Measurements from ENCODE around the gene IL1RAPL1. TPM values are rescaled to one million over a fixed set of nuclear protein-coding genes. Genes with fewer than 3 reads are reported as not detected.

IL1RAPL1 gene
- total RNA-seq, 2 experiments from 2014 or later = not detected

- Histone ChIP-seq H3K36me3 (ENCODE audit: insufficient read depth, low read length) (no peaks in the 10 kb centered on the region), H3K27ac (ENCODE audit: low read depth in 1 of 2, low read length in 2 of 2) (no peak overlapping the region), H3K9me3 (ENCODE audit: control insufficient read depth in 1 of 2, insufficient read depth in 1 of 2, low read length in 2 of 2) (no peaks in the 10 kb centered on the region), H3K27me3 (ENCODE audit: control insufficient read depth in 1 of 2, insufficient read depth in 2 of 2, low read length in 2 of 2) (no peaks in the 10 kb centered on the region), H3K4me3 (ENCODE audit: low read length) (no peak overlapping the region), H3K4me1 (ENCODE audit: insufficient read depth, low read length) (no peaks in the 10 kb centered on the region)
- DNase-seq (no peak), ATAC-seq (ENCODE audit: poor library complexity) (no peak)
- Mint-ChIP-seq H3K4me3 (no peak overlapping the region), H3K36me3 (ENCODE audit: low read depth) (no peaks in the 10 kb centered on the region), H3K27me3 (no peaks in the 10 kb centered on the region), H3K4me1 (ENCODE audit: low read depth) (no peaks in the 10 kb centered on the region), H3K27ac (no peak overlapping the region), H3K9me3 (peaks cover 5% of the 10 kb centered on the region)
- no peak for TF ChIP-seq CTCF (IDR thresholded peaks at IDR 0.05)
- intact Hi-C loops (cut with DNase I, micrococcal nuclease) = no loop called here
- CTCF ChIA-PET = no interaction called here
- POLR2A ChIA-PET = no interaction called here
Measured at GRCh38 chrX:29491659-29492058, 904.4 kb downstream of the IL1RAPL1 start.

GRCh38 chrX:29496636-29497180 is 909.5 kb downstream of the IL1RAPL1 start:
- Histone ChIP-seq H3K4me3 (ENCODE audit: low read length) (no peak overlapping the region), H3K27me3 (ENCODE audit: control insufficient read depth in 1 of 2, insufficient read depth in 2 of 2, low read length in 2 of 2) (no peaks in the 10 kb centered on the region), H3K4me1 (ENCODE audit: insufficient read depth, low read length) (no peaks in the 10 kb centered on the region), H3K27ac (ENCODE audit: low read depth in 1 of 2, low read length in 2 of 2) (no peak overlapping the region), H3K9me3 (ENCODE audit: control insufficient read depth in 1 of 2, insufficient read depth in 1 of 2, low read length in 2 of 2) (no peaks in the 10 kb centered on the region), H3K36me3 (ENCODE audit: insufficient read depth, low read length) (no peaks in the 10 kb centered on the region)
- Mint-ChIP-seq H3K4me1 (ENCODE audit: low read depth) (no peaks in the 10 kb centered on the region), H3K27me3 (no peaks in the 10 kb centered on the region), H3K4me3 (no peak overlapping the region), H3K9me3 (peaks cover 5% of the 10 kb centered on the region), H3K27ac (no peak overlapping the region), H3K36me3 (ENCODE audit: low read depth) (no peaks in the 10 kb centered on the region)
- ChIA-PET CTCF (no interaction called here), POLR2A (no interaction called here)
- intact Hi-C loops (cut with DNase I, micrococcal nuclease) = no loop called here
- no peak for ATAC-seq (ENCODE audit: poor library complexity)
- TF ChIP-seq CTCF (IDR thresholded peaks at IDR 0.05) = no peak
- DNase-seq = no peak

- ATAC-seq (ENCODE audit: poor library complexity) (no peak), DNase-seq (no peak)
- intact Hi-C loops (cut with DNase I, micrococcal nuclease) = no loop called here
- no peak for TF ChIP-seq CTCF (IDR thresholded peaks at IDR 0.05)
- no peaks in the 10 kb centered on the region for H3K4me1 Mint-ChIP-seq (ENCODE audit: low read depth)
- Histone ChIP-seq H3K9me3 (ENCODE audit: control insufficient read depth in 1 of 2, insufficient read depth in 1 of 2, low read length in 2 of 2) (no peaks in the 10 kb centered on the region), H3K27me3 (ENCODE audit: control insufficient read depth in 1 of 2, insufficient read depth in 2 of 2, low read length in 2 of 2) (no peaks in the 10 kb centered on the region), H3K27ac (ENCODE audit: low read depth in 1 of 2, low read length in 2 of 2) (no peak overlapping the region), H3K36me3 (ENCODE audit: insufficient read depth, low read length) (no peaks in the 10 kb centered on the region), H3K4me1 (ENCODE audit: insufficient read depth, low read length) (no peaks in the 10 kb centered on the region), H3K4me3 (ENCODE audit: low read length) (no peak overlapping the region)
- POLR2A ChIA-PET = no interaction called here
- H3K27ac Mint-ChIP-seq = no peak overlapping the region
- CTCF ChIA-PET = no interaction called here
- no peaks in the 10 kb centered on the region for H3K27me3 Mint-ChIP-seq
- H3K36me3 Mint-ChIP-seq (ENCODE audit: low read depth) = no peaks in the 10 kb centered on the region
- H3K4me3 Mint-ChIP-seq = no peak overlapping the region
- H3K9me3 Mint-ChIP-seq = peaks cover 7% of the 10 kb centered on the region
Measured at GRCh38 chrX:29506729-29507128, 919.5 kb downstream of the IL1RAPL1 start.

All from CD4-positive, alpha-beta T cell (primary cell).